GM10266 (cell line): Measurements from ENCODE around the gene OR5AU1.

ENCODE experiments used
- DNase-seq: peaks from one replicate; pipeline ENCODE4 v3.0.0; 2012; ENCODE audit errors: extremely low spot score
- CTCF ChIP-seq: IDR thresholded peaks from 2 replicates; pipeline ENCODE4 v1.5.1; 2012; ENCODE audit warnings: mild to moderate bottlenecking, low read depth; ENCODE audit not compliant: control insufficient read depth, insufficient read depth; ENCODE audit errors: missing control alignments

The OR5AU1 gene

GRCh38 chr14:21200752-21201461 is 45.0 kb upstream of the OR5AU1 start:
- DNase-seq = no peak
- no peak for TF ChIP-seq CTCF

- DNase-seq = no peak
- no peak for TF ChIP-seq CTCF
Observed at GRCh38 chr14:21199611-21200560, 44.0 kb upstream of the OR5AU1 start.

GRCh38 chr14:21197418-21198205 is 41.7 kb upstream of the OR5AU1 start:
- no peak for DNase-seq
- no peak for TF ChIP-seq CTCF

- TF ChIP-seq CTCF = no peak
- DNase-seq = no peak
Observed at GRCh38 chr14:21194597-21194996, 38.7 kb upstream of the OR5AU1 start.

GRCh38 chr14:21192875-21193535 is 37.1 kb upstream of the OR5AU1 start:
- no peak for DNase-seq
- TF ChIP-seq CTCF = no peak

- TF ChIP-seq CTCF = no peak
- no peak for DNase-seq
Observed at GRCh38 chr14:21192447-21192822, 36.6 kb upstream of the OR5AU1 start.
